Muscle layer of duodenum (tissue), 2 donors: Measurements from ENCODE around the gene NFIC.
"Not testable (repeated sequence)": the region's sequence is repeated elsewhere in the genome, so short reads cannot be mapped to it uniquely, and the experiment has no call there.

Source experiments
- H3K27ac ChIP-seq: one replicate; pipeline ENCODE4 v1.7.0; 2013; ENCODE audit warnings: mild to moderate bottlenecking, low read length
- H3K27me3 ChIP-seq: one replicate; pipeline ENCODE4 v1.7.0; 2013; ENCODE audit warnings: low read depth, mild to moderate bottlenecking, control low read depth, low read length
- H3K36me3 ChIP-seq, 2 donors: one replicate each; pipeline ENCODE4 v1.7.0; 2013; ENCODE audit warnings: low read length in 2 of 2, control low read depth in 1 of 2, mild to moderate bottlenecking in 1 of 2; ENCODE audit not compliant: insufficient read depth in 2 of 2, control insufficient read depth in 1 of 2
- H3K4me1 ChIP-seq, 2 donors: one replicate each; pipeline ENCODE4 v1.7.0; 2013; ENCODE audit warnings: low read length in 2 of 2, mild to moderate bottlenecking in 2 of 2, control low read depth in 1 of 2, moderate library complexity in 1 of 2; ENCODE audit not compliant: insufficient read depth in 2 of 2, control insufficient read depth in 1 of 2
- H3K4me3 ChIP-seq, 2 donors: one replicate each; pipeline ENCODE4 v1.7.0; 2013; ENCODE audit warnings: low read length in 2 of 2, low read depth in 1 of 2, mild to moderate bottlenecking in 1 of 2
- H3K9me3 ChIP-seq, 2 donors: one replicate each; pipeline ENCODE4 v1.7.0; 2013; ENCODE audit warnings: low read length in 2 of 2, control low read depth in 1 of 2, mild to moderate bottlenecking in 1 of 2; ENCODE audit not compliant: control insufficient read depth in 1 of 2
- donor health status: healthy.

The NFIC gene

GRCh38 chr19:3441089-3441985 is 75.0 kb downstream of the NFIC start:
- H3K9me3 ChIP-seq = no peaks in the 10 kb centered on the region
- H3K27me3 ChIP-seq = no peaks in the 10 kb centered on the region
- H3K27ac ChIP-seq = no peak overlapping the region
- peaks cover 19 to 63% of the 10 kb centered on the region in 2 donors for H3K36me3 ChIP-seq
- no peak overlapping the region for H3K4me3 ChIP-seq
- H3K4me1 ChIP-seq = peaks cover 0 to 37% of the 10 kb centered on the region in 2 donors

GRCh38 chr19:3441986-3442329 is 75.6 kb downstream of the NFIC start:
- peaks cover 0 to 37% of the 10 kb centered on the region in 2 donors for H3K4me1 ChIP-seq
- peaks cover 19 to 59% of the 10 kb centered on the region in 2 donors for H3K36me3 ChIP-seq
- H3K9me3 ChIP-seq = no peaks in the 10 kb centered on the region
- H3K27ac ChIP-seq = no peak overlapping the region
- H3K27me3 ChIP-seq = no peaks in the 10 kb centered on the region
- no peak overlapping the region for H3K4me3 ChIP-seq

- Histone ChIP-seq H3K36me3 (peaks cover 19 to 55% of the 10 kb centered on the region in 2 donors), H3K9me3 (no peaks in the 10 kb centered on the region), H3K4me3 (no peak overlapping the region), H3K27ac (no peak overlapping the region), H3K4me1 (peaks cover 0 to 37% of the 10 kb centered on the region in 2 donors), H3K27me3 (no peaks in the 10 kb centered on the region)
These were observed 76.2 kb downstream of the NFIC start for GRCh38 chr19:3442487-3443071.

- Histone ChIP-seq H3K27me3 (no peaks in the 10 kb centered on the region), H3K9me3 (no peaks in the 10 kb centered on the region), H3K4me1 (peaks cover 0 to 37% of the 10 kb centered on the region in 2 donors), H3K27ac (no peak overlapping the region), H3K36me3 (peaks cover 16 to 55% of the 10 kb centered on the region in 2 donors), H3K4me3 (peak overlapping the region in 1 of 2 donors; percentile 26)
These were observed 77.7 kb downstream of the NFIC start for GRCh38 chr19:3443840-3444694.

- no peaks in the 10 kb centered on the region for H3K27me3 ChIP-seq
- H3K9me3 ChIP-seq = no peaks in the 10 kb centered on the region
- H3K4me1 ChIP-seq = peaks cover 0 to 37% of the 10 kb centered on the region in 2 donors
- H3K36me3 ChIP-seq = peaks cover 19 to 58% of the 10 kb centered on the region in 2 donors
- no peak overlapping the region for H3K27ac ChIP-seq
- peak overlapping the region in 1 of 2 donors; percentile 26 for H3K4me3 ChIP-seq
These were observed 78.4 kb downstream of the NFIC start for GRCh38 chr19:3444695-3445234.

- not testable (repeated sequence) for H3K4me3 ChIP-seq, H3K27ac ChIP-seq, H3K27me3 ChIP-seq, H3K9me3 ChIP-seq
- Histone ChIP-seq H3K4me1 (peaks cover 0 to 33% of the 10 kb centered on the region in 2 donors), H3K36me3 (peaks cover 15 to 55% of the 10 kb centered on the region in 2 donors)
These were observed 80.3 kb downstream of the NFIC start for GRCh38 chr19:3446657-3447056.

- peaks cover 22 to 65% of the 10 kb centered on the region in 2 donors for H3K36me3 ChIP-seq
- H3K4me1 ChIP-seq = peaks cover 0 to 24% of the 10 kb centered on the region in 2 donors
- no peaks in the 10 kb centered on the region for H3K9me3 ChIP-seq
- no peak overlapping the region for H3K27ac ChIP-seq
- no peak overlapping the region for H3K4me3 ChIP-seq
- H3K27me3 ChIP-seq = no peaks in the 10 kb centered on the region
These were observed 82.4 kb downstream of the NFIC start for GRCh38 chr19:3448616-3449334.

- peaks cover 29 to 70% of the 10 kb centered on the region in 2 donors for H3K36me3 ChIP-seq
These were observed 84.5 kb downstream of the NFIC start for GRCh38 chr19:3450796-3451411.

GRCh38 chr19:3451451-3451866 is 85.1 kb downstream of the NFIC start:
- no peaks in the 10 kb centered on the region for H3K9me3 ChIP-seq
- H3K4me3 ChIP-seq = no peak overlapping the region
- H3K36me3 ChIP-seq = peaks cover 26 to 69% of the 10 kb centered on the region in 2 donors
- H3K4me1 ChIP-seq = peaks cover 0 to 17% of the 10 kb centered on the region in 2 donors
- H3K27ac ChIP-seq = peak overlapping the region; percentile 39
- H3K27me3 ChIP-seq = no peaks in the 10 kb centered on the region

More at GRCh38 chr19:3450796-3451411, 84.5 kb downstream of the NFIC start:
- H3K4me3 ChIP-seq = no peak overlapping the region
- peaks cover 0 to 11% of the 10 kb centered on the region in 2 donors for H3K4me1 ChIP-seq
- no peaks in the 10 kb centered on the region for H3K9me3 ChIP-seq
- peak overlapping the region; percentile 39 for H3K27ac ChIP-seq
- no peaks in the 10 kb centered on the region for H3K27me3 ChIP-seq
